ENCODE results near the gene NFIC. TPM values are rescaled to one million over a fixed set of nuclear protein-coding genes. Genes with fewer than 3 reads are reported as not detected.

Gene NFIC
- total and polyA plus RNA-seq, 10 of the 15 experiments (the other 5 are each of a cell fraction or from before 2014, with no cell fraction given), result 0.71 to 53.5 (median 10.2) TPM

DNA sequence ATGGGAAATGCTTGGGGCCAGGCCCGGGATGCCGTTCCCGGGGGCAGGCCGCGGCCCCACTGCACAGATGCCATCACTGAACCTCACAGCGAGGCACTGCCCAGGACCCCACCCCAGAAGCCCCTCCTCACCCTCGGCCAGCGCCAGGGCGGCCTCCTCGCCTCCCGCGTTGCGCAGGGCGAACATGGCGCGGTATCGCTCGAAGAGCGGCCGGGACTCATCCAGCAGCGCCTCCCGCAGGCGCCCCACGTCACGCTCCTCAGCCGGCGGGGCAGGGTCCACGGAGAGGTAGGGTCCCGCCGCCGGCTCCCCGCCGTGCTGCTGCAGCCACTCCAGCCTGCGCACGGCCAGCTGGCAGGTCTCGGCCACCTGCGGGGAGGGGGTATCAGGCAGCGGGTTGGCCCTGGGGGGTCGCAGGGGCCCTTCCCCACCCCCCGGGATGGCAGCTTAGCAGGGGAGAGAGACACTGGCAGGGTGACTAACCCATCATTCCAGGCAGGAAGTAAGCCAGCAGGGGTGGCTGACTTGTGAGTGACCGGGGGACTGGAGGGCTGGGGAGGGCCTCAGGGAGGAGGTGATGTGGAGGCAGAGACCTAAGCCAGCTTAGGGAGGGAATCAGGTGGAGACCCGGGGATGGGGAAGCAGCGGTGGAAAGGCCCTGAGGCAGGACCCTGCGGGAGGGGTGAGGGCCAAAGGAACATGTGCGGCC lies 125.9 kb downstream of the NFIC start:
- Histone ChIP-seq H3K4me3 (no peak overlapping the region), H3K36me3 (ENCODE audit: control insufficient read depth in 2 of 2, insufficient read depth in 2 of 2, low read length in 1 of 2) (peaks cover 6 to 19% of the 10 kb centered on the region in 2 experiments), H3K79me2 (ENCODE audit: control insufficient read depth, insufficient read depth, low read length) (no peaks in the 10 kb centered on the region), H3K4me1 (ENCODE audit: control insufficient read depth, insufficient read depth, low read length) (no peaks in the 10 kb centered on the region), H3K27me3 (replicated peaks in 1 of 2; ENCODE audit: control insufficient read depth in 2 of 2, insufficient read depth in 2 of 2, low read length in 1 of 2) (no peaks in the 10 kb centered on the region), H3K9me3 (replicated peaks; ENCODE audit: control insufficient read depth, insufficient read depth, low read length) (no peaks in the 10 kb centered on the region; the same call in 2 of the 3 replicates), H3K9ac (ENCODE audit: control insufficient read depth, insufficient read depth, low read length) (no peak overlapping the region), H3K4me2 (ENCODE audit: control insufficient read depth, insufficient read depth) (no peak overlapping the region), H2AFZ (ENCODE audit: control insufficient read depth, low read depth, low read length) (no peak overlapping the region), H4K20me1 (ENCODE audit: control insufficient read depth, insufficient read depth) (no peaks in the 10 kb centered on the region), H3K27ac (ENCODE audit: control insufficient read depth, insufficient read depth) (no peak overlapping the region)
- TSS peak; percentile 34 for BruUV-seq (replicated peaks)
- no peak for FAIRE-seq
- in situ Hi-C loops (cut with MboI), result no loop called here
- ChIA-PET RAD21 (ENCODE audit: unreplicated experiment) (no interaction called here), POLR2A (no interaction called here), CTCF (interaction anchor here (1.5 kb wide), 1 partner anchor 63 kb away, joined by 4 read pairs; no protein-coding TSS in a partner anchor), SMC1A (ENCODE audit: uncharacterized antibody, unreplicated experiment) (no interaction called here)
- WGBS (ENCODE audit: insufficient coverage, insufficient replicate concordance, low lambda C conversion rate, missing lambda C conversion rate), result 98% methylated on average over 29 of the region's 45 CpGs
- no peak for ATAC-seq
- DNase-seq (ENCODE audit: low read depth, low spot score), result no peak
- intact Hi-C loops (cut with micrococcal nuclease; ENCODE audit: unreplicated experiment), result no loop called here
- no peak for TF ChIP-seq HCFC1 (IDR thresholded peaks at IDR 0.05; ENCODE audit: low read length)

DNA sequence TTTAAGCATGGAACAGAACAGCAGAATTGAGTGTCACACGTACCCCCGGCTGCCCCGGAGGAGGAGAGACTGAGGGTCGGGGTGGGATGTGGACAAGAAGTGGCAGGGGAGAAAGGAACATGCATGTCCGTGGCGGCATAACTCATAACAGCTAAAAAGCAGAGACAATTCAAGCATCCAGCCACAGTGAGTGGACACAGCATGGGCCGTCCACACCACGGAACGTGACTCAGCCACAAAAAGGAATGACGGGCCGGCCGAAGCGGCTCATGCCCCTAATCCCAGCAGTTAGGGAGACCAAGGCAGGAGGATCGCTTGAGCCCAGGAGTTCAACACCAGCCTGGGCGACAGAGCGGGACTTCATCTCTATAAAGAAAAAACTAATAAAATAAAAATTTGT lies 126.5 kb downstream of the NFIC start:
- no peak for FAIRE-seq
- no peak overlapping the region for H3K27ac ChIP-seq (ENCODE audit: control insufficient read depth, insufficient read depth)
- no peak overlapping the region for H3K9ac ChIP-seq (ENCODE audit: control insufficient read depth, insufficient read depth, low read length)
- SMC1A ChIA-PET (ENCODE audit: uncharacterized antibody, unreplicated experiment), result no interaction called here
- 94% methylated on average over 16 of the region's 16 CpGs for WGBS (ENCODE audit: insufficient coverage, insufficient replicate concordance, low lambda C conversion rate, missing lambda C conversion rate)
- no peak overlapping the region for H3K4me2 ChIP-seq (ENCODE audit: control insufficient read depth, insufficient read depth)
- no peaks in the 10 kb centered on the region; the same call in 1 of the 2 replicates for H3K79me2 ChIP-seq (ENCODE audit: control insufficient read depth, insufficient read depth, low read length)
- no peak for ATAC-seq
- TF ChIP-seq ATF7 (IDR thresholded peaks at IDR 0.05; ENCODE audit: low read depth) (no peak), EED (IDR thresholded peaks at IDR 0.05; ENCODE audit: low read depth) (no peak), POLR2AphosphoS2 (IDR thresholded peaks at IDR 0.05; ENCODE audit: low read depth, low read length) (no peak), CBX3 (IDR thresholded peaks at IDR 0.05; ENCODE audit: borderline replicate concordance, low read depth) (no peak), MTA3 (IDR thresholded peaks at IDR 0.05; ENCODE audit: borderline replicate concordance, low read length) (no peak), SREBF2 (IDR thresholded peaks at IDR 0.05; ENCODE audit: low read length) (no peak), CREB1 (IDR thresholded peaks at IDR 0.05; ENCODE audit: low read depth) (no peak), ZNF217 (IDR thresholded peaks at IDR 0.05) (no peak), SMAD1 (IDR thresholded peaks at IDR 0.05; ENCODE audit: low read depth, partially characterized antibody) (no peak), SREBF1 (IDR thresholded peaks at IDR 0.05; ENCODE audit: low read length) (no peak), GATAD2B (conservative IDR thresholded peaks at IDR 0.05; ENCODE audit: low read depth) (no peak), SMARCA5 (IDR thresholded peaks at IDR 0.05) (no peak), NFXL1 (IDR thresholded peaks at IDR 0.05; ENCODE audit: borderline replicate concordance) (no peak), ZNF24 (IDR thresholded peaks at IDR 0.05) (no peak)
- TF ChIP-seq, protein P1, sequence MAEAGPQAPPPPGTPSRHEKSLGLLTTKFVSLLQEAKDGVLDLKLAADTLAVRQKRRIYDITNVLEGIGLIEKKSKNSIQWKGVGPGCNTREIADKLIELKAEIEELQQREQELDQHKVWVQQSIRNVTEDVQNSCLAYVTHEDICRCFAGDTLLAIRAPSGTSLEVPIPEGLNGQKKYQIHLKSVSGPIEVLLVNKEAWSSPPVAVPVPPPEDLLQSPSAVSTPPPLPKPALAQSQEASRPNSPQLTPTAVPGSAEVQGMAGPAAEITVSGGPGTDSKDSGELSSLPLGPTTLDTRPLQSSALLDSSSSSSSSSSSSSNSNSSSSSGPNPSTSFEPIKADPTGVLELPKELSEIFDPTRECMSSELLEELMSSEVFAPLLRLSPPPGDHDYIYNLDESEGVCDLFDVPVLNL (IDR thresholded peaks at IDR 0.05; ENCODE audit: low read depth, low read length), result no peak
- TF ChIP-seq, protein P2, sequence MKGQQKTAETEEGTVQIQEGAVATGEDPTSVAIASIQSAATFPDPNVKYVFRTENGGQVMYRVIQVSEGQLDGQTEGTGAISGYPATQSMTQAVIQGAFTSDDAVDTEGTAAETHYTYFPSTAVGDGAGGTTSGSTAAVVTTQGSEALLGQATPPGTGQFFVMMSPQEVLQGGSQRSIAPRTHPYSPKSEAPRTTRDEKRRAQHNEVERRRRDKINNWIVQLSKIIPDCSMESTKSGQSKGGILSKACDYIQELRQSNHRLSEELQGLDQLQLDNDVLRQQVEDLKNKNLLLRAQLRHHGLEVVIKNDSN (IDR thresholded peaks at IDR 0.05; ENCODE audit: borderline replicate concordance, extremely low read length, insufficient read depth, low read depth, low read length), result no peak
- H3K4me1 ChIP-seq (ENCODE audit: control insufficient read depth, insufficient read depth, low read length), result no peaks in the 10 kb centered on the region
- no peak for DNase-seq (ENCODE audit: low read depth, low spot score)
- POLR2A ChIA-PET, result no interaction called here
- H2AFZ ChIP-seq (ENCODE audit: control insufficient read depth, low read depth, low read length), result no peak overlapping the region
- peaks cover 6 to 19% of the 10 kb centered on the region in 2 experiments for H3K36me3 ChIP-seq (ENCODE audit: control insufficient read depth in 2 of 2, insufficient read depth in 2 of 2, low read length in 1 of 2)
- no peaks in the 10 kb centered on the region for H4K20me1 ChIP-seq (ENCODE audit: control insufficient read depth, insufficient read depth)
- no peak overlapping the region for H3K4me3 ChIP-seq
- H3K9me3 ChIP-seq (replicated peaks; ENCODE audit: control insufficient read depth, insufficient read depth, low read length), result no peaks in the 10 kb centered on the region; the same call in 2 of the 3 replicates
- RAD21 ChIA-PET (ENCODE audit: unreplicated experiment), result no interaction called here
- in situ Hi-C loops (cut with MboI) (no loop called here), intact Hi-C loops (cut with micrococcal nuclease; ENCODE audit: unreplicated experiment) (no loop called here)
- H3K27me3 ChIP-seq (replicated peaks in 1 of 2; ENCODE audit: control insufficient read depth in 2 of 2, insufficient read depth in 2 of 2, low read length in 1 of 2), result no peaks in the 10 kb centered on the region
- BruUV-seq (replicated peaks), result no TSS peak
- CTCF ChIA-PET, result no interaction called here
